ENCODE data around the gene ZNF444. TPM values are rescaled to one million over a fixed set of nuclear protein-coding genes. Genes with fewer than 3 reads are reported as not detected.

Gene ZNF444
- total and polyA plus RNA-seq, 4 donors = 27.8 to 55.5 (median 41.6) TPM

- no peak for DNase-seq
- no peaks in the 10 kb centered on the region for H3K27me3 ChIP-seq (ENCODE audit: control insufficient read depth in 3 of 3, insufficient read depth in 3 of 3, low read length in 2 of 3)
- TF ChIP-seq, protein P1, sequence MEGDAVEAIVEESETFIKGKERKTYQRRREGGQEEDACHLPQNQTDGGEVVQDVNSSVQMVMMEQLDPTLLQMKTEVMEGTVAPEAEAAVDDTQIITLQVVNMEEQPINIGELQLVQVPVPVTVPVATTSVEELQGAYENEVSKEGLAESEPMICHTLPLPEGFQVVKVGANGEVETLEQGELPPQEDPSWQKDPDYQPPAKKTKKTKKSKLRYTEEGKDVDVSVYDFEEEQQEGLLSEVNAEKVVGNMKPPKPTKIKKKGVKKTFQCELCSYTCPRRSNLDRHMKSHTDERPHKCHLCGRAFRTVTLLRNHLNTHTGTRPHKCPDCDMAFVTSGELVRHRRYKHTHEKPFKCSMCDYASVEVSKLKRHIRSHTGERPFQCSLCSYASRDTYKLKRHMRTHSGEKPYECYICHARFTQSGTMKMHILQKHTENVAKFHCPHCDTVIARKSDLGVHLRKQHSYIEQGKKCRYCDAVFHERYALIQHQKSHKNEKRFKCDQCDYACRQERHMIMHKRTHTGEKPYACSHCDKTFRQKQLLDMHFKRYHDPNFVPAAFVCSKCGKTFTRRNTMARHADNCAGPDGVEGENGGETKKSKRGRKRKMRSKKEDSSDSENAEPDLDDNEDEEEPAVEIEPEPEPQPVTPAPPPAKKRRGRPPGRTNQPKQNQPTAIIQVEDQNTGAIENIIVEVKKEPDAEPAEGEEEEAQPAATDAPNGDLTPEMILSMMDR (IDR thresholded peaks at IDR 0.05; ENCODE audit: control extremely low read depth, extremely low read depth) = no peak
- H3K9me3 ChIP-seq (ENCODE audit: control insufficient read depth in 4 of 4, insufficient read depth in 3 of 4, low read length in 3 of 4) = no peaks in the 10 kb centered on the region
- no peak overlapping the region for H3K9ac ChIP-seq (ENCODE audit: insufficient read depth in 1 of 2, low read length in 2 of 2)
- H3K36me3 ChIP-seq (ENCODE audit: control insufficient read depth in 4 of 4, insufficient read depth in 4 of 4, low read length in 4 of 4) = peaks cover 0 to 50% (median 12%) of the 10 kb centered on the region in 4 donors
- no peak for ATAC-seq (ENCODE audit: insufficient read depth, low FRiP score)
- H3K4me3 ChIP-seq = no peak overlapping the region
- H3K4me1 ChIP-seq (ENCODE audit: control insufficient read depth in 5 of 5, insufficient read depth in 5 of 5, low read length in 5 of 5) = peaks cover 0 to 7% (median 2%) of the 10 kb centered on the region in 5 donors
- no peak overlapping the region for H3K27ac ChIP-seq (ENCODE audit: low read depth in 1 of 2, low read length in 1 of 2)
- 94 to 97% methylated on average over 29 to 30 of the region's 31 CpGs for WGBS, 2 donors
These were observed 41.2 kb upstream of the ZNF444 start for GRCh38 chr19:56099638-56100539.

DNA sequence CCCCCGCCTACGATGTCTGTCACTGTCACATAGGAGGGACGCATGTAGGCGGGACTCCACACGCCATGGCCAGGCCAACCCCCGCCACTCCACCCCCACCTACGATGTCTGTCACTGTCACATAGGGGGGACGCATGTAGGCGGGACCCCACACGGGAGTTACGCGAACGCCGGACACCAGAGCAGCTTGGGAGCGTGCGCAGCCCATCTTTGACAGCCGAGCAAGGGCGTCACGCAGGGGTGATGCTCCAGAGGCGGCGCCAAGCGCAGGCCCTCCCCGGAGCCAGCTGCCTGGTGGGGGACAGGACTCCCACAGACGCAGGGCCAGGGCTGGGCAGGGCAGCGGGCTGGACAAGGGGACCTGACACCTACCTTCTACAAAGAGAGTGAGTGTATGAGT lies 40.0 kb upstream of the ZNF444 start:
- TF ChIP-seq, protein P1 (IDR thresholded peaks at IDR 0.05; ENCODE audit: control extremely low read depth, extremely low read depth) = no peak
- Histone ChIP-seq H3K36me3 (ENCODE audit: control insufficient read depth in 4 of 4, insufficient read depth in 4 of 4, low read length in 4 of 4) (peaks cover 0 to 44% (median 12%) of the 10 kb centered on the region in 4 donors), H3K4me3 (no peak overlapping the region), H3K27me3 (ENCODE audit: control insufficient read depth in 3 of 3, insufficient read depth in 3 of 3, low read length in 2 of 3) (no peaks in the 10 kb centered on the region), H3K4me1 (ENCODE audit: control insufficient read depth in 5 of 5, insufficient read depth in 5 of 5, low read length in 5 of 5) (peaks cover 0 to 11% (median 6%) of the 10 kb centered on the region in 5 donors), H3K9ac (ENCODE audit: insufficient read depth in 1 of 2, low read length in 2 of 2) (no peak overlapping the region), H3K27ac (ENCODE audit: low read depth in 1 of 2, low read length in 1 of 2) (no peak overlapping the region), H3K9me3 (ENCODE audit: control insufficient read depth in 4 of 4, insufficient read depth in 3 of 4, low read length in 3 of 4) (no peaks in the 10 kb centered on the region)
- DNase-seq = no peak
- 88 to 89% methylated on average over 25 of the region's 25 CpGs for WGBS, 2 donors
- no peak for ATAC-seq (ENCODE audit: insufficient read depth, low FRiP score)

DNA sequence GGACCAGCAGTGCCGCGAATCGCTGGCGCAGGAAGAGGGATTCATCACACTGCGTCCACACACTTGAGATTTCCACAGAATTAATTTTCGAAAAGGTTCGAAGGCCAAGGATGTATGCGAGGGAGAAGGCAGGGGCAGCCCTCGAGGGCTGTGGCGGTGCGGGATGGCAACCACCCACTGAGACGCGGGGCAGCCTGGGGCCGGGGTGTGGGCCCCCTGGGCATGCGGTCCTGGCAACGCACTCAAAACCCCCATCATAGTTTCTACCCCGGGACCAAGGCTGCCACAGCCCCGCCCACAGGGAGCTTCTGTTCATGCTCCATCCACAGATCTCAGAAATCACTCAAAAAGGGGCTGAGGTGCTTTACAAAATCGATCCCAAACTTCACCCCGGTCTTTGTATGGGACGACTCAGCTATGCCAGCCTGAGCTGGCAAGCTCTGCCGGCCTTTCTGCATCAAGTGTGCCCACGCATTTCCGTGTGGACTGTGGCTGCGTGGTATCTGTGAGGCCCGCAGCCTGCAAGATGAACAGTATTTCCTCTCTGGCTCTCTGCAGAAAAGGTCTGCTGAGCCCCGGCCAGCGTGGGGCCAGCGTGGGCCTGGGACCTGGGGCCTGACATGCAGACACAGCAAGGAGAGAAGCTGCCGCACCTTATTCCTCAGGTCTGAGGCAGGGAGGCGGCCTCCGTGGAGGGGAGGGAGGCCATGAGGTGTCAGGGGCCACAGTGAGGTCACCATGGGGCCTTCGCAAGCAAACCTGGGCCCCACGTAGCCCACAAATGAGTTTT lies 39.1 kb upstream of the ZNF444 start:
- TF ChIP-seq, protein P1 (IDR thresholded peaks at IDR 0.05; ENCODE audit: control extremely low read depth, extremely low read depth) = no peak
- no peaks in the 10 kb centered on the region for H3K9me3 ChIP-seq (ENCODE audit: control insufficient read depth in 4 of 4, insufficient read depth in 3 of 4, low read length in 3 of 4)
- ATAC-seq (ENCODE audit: insufficient read depth, low FRiP score) (no peak), DNase-seq (no peak)
- peaks cover 0 to 47% (median 12%) of the 10 kb centered on the region in 4 donors for H3K36me3 ChIP-seq (ENCODE audit: control insufficient read depth in 4 of 4, insufficient read depth in 4 of 4, low read length in 4 of 4)
- H3K9ac ChIP-seq (ENCODE audit: insufficient read depth in 1 of 2, low read length in 2 of 2) = no peak overlapping the region
- H3K27me3 ChIP-seq (ENCODE audit: control insufficient read depth in 3 of 3, insufficient read depth in 3 of 3, low read length in 2 of 3) = no peaks in the 10 kb centered on the region
- H3K4me1 ChIP-seq (ENCODE audit: control insufficient read depth in 5 of 5, insufficient read depth in 5 of 5, low read length in 5 of 5) = peaks cover 0 to 14% (median 6%) of the 10 kb centered on the region in 5 donors
- WGBS, 2 donors = 80 to 87% methylated on average over 34 of the region's 34 CpGs
- H3K4me3 ChIP-seq = no peak overlapping the region
- H3K27ac ChIP-seq (ENCODE audit: low read depth in 1 of 2, low read length in 1 of 2) = no peak overlapping the region
